ENCODE results near the gene CCDC158.
A peak's percentile ranks its signal among the peaks of the same experiment; 100 is the strongest.
"Not testable (repeated sequence)": the region's sequence is repeated elsewhere in the genome, so short reads cannot be mapped to it uniquely, and the experiment has no call there.

Gene CCDC158

GRCh38 chr4:76434901-76435527, 14.1 kb upstream of the CCDC158 start, which contains the start of gene SHROOM3:
SHROOM3 (plus strand) TSS chr4:76435229; CDS start chr4:76436053, 824 bp downstream.
- no peak within 1 kb of the TSS for H3K4me3 ChIP-seq
- no peak for TF ChIP-seq Cebpa-rat (IDR thresholded peaks at IDR 0.05)
- H3K9ac ChIP-seq = no peak within 1 kb of the TSS
- H3K27me3 ChIP-seq = peaks cover 0 to 19% (median 14%) of the 10 kb centered on the region in 11 experiments; a peak in 14 of 22 replicates
- H4K20me1 ChIP-seq = no peaks in the 10 kb centered on the region
- no peak within 1 kb of the TSS for H3K27ac ChIP-seq
- H3K9me3 ChIP-seq (replicated peaks in 1 of 11) = 0 out of 22 replicates have a peak, but pooled peaks cover 0 to 5% (median 0%) of the 10 kb centered on the region in 11 experiments
- peaks cover 0 to 7% (median 0%) of the 10 kb centered on the region in 10 experiments; a peak in 6 of 20 replicates for H3K4me1 ChIP-seq
- H3K4me2 ChIP-seq = no peak within 1 kb of the TSS
- H3K36me3 ChIP-seq = no peaks in the 10 kb centered on the region

GRCh38 chr4:76430519-76431388, 9.8 kb upstream of the CCDC158 start:
- no peak for TF ChIP-seq Cebpa-rat (IDR thresholded peaks at IDR 0.05)
- H3K27me3 ChIP-seq = peaks cover 0 to 15% (median 11%) of the 10 kb centered on the region in 11 experiments; a peak in 14 of 22 replicates
- H3K4me1 ChIP-seq = peaks cover 0 to 24% (median 5%) of the 10 kb centered on the region in 10 experiments; a peak in 10 of 20 replicates
- H3K4me2 ChIP-seq = peak overlapping the region in 6 of 11 experiments; percentile 18 to 71 (median 24); a peak in 7 of 22 replicates
- H4K20me1 ChIP-seq = no peaks in the 10 kb centered on the region
- H3K36me3 ChIP-seq = no peaks in the 10 kb centered on the region
- peak overlapping the region in 3 of 11 experiments; percentile 31 to 39 (median 37); a peak in 1 of 22 replicates for H3K9ac ChIP-seq
- H3K9me3 ChIP-seq (replicated peaks in 1 of 11) = no peaks in the 10 kb centered on the region
- peak overlapping the region in 1 of 11 experiments; percentile 9; a peak in 1 of 22 replicates for H3K27ac ChIP-seq
- no peak overlapping the region for H3K4me3 ChIP-seq

GRCh38 chr4:76429636-76430035, 8.7 kb upstream of the CCDC158 start:
- H3K27ac ChIP-seq = no peak overlapping the region; a peak in 1 of 22 replicates
- no peaks in the 10 kb centered on the region for H4K20me1 ChIP-seq
- peak overlapping the region in 3 of 11 experiments; percentile 32 to 71 (median 67); a peak in 6 of 22 replicates for H3K4me2 ChIP-seq
- peaks cover 0 to 27% (median 6%) of the 10 kb centered on the region in 10 experiments; a peak in 10 of 20 replicates for H3K4me1 ChIP-seq
- H3K36me3 ChIP-seq = no peaks in the 10 kb centered on the region
- peaks cover 0 to 3% (median under 1%) of the 10 kb centered on the region in 11 experiments; a peak in 6 of 22 replicates for H3K27me3 ChIP-seq
- TF ChIP-seq Cebpa-rat (IDR thresholded peaks at IDR 0.05) = no peak
- H3K4me3 ChIP-seq = no peak overlapping the region
- H3K9me3 ChIP-seq (replicated peaks in 1 of 11) = 0 out of 22 replicates have a peak, but pooled peaks cover 0 to 1% (median 0%) of the 10 kb centered on the region in 11 experiments
- peak overlapping the region in 2 of 11 experiments; percentile 11 to 37; a peak in 1 of 22 replicates for H3K9ac ChIP-seq

DNA sequence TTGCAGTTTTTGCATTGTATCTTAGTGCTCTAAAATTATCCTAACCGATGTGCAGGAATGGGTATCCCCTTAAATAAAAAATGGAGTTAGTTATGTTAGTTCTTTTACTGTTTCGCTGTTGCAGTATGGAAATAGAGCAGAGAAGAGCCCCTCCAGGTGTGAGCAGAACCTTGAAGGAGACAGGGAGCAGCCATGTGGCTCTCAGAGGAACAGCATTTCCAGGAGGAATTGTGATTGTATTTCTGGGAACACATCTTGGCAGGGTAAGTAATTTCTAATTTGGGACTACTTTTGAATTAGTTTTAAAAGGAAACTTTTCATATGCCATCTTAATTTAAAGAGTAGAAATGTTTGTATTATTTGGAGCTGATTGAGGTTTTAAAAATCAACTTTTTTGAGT, 5.3 kb upstream of the CCDC158 start:
- no peak for TF ChIP-seq Cebpa-rat (IDR thresholded peaks at IDR 0.05)
- no peaks in the 10 kb centered on the region for H3K27me3 ChIP-seq
- H3K27ac ChIP-seq = no peak overlapping the region
- peak overlapping the region in 5 of 11 experiments; percentile 1 to 53 (median 23); a peak in 6 of 22 replicates for H3K4me2 ChIP-seq
- H3K9ac ChIP-seq = no peak overlapping the region
- H3K4me3 ChIP-seq = no peak overlapping the region
- H3K36me3 ChIP-seq = no peaks in the 10 kb centered on the region
- H4K20me1 ChIP-seq = no peaks in the 10 kb centered on the region
- peaks cover 1 to 18% (median 13%) of the 10 kb centered on the region in 11 experiments for H3K9me3 ChIP-seq (replicated peaks in 1 of 11)
- H3K4me1 ChIP-seq = peaks cover 0 to 27% (median 6%) of the 10 kb centered on the region in 10 experiments; a peak in 10 of 20 replicates

DNA sequence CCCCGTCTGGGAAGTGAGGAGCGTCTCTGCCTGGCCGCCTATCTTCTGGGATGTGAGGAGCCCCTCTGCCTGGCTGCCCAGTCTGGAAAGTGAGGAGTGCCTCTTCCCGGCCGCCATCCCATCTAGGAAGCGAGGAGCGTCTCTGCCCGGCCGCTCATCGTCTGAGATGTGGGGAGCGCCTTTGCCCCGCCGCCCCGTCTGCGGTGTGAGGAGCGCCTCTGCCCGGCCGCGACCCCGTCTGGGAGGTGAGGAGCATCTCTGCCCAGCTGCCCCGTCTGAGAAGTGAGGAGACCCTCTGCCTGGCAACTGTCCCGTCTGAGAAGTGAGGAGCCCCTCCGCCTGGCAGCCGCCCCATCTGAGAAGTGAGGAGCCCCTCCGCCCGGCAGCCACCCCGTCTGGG, 2.2 kb upstream of the CCDC158 start:
- H3K4me2 ChIP-seq, H3K4me1 ChIP-seq, H3K27ac ChIP-seq, H3K27me3 ChIP-seq, H3K9ac ChIP-seq, H3K36me3 ChIP-seq, H4K20me1 ChIP-seq, H3K4me3 ChIP-seq: not testable (repeated sequence)
- H3K9me3 ChIP-seq (replicated peaks in 1 of 11) = peaks cover 15 to 30% (median 24%) of the 10 kb centered on the region in 11 experiments

- no peaks in the 10 kb centered on the region for H3K4me1 ChIP-seq
- no peaks in the 10 kb centered on the region for H3K27me3 ChIP-seq
- no peak overlapping the region for H3K9ac ChIP-seq
- no peak for TF ChIP-seq Cebpa-rat (IDR thresholded peaks at IDR 0.05)
- H3K4me2 ChIP-seq = no peak overlapping the region
- no peak overlapping the region for H3K4me3 ChIP-seq
- no peak overlapping the region for H3K27ac ChIP-seq
- H4K20me1 ChIP-seq = no peaks in the 10 kb centered on the region
- peaks cover 15 to 43% (median 30%) of the 10 kb centered on the region in 11 experiments for H3K9me3 ChIP-seq (replicated peaks in 1 of 11)
- H3K36me3 ChIP-seq = no peaks in the 10 kb centered on the region
These were observed 666 bp downstream of the CCDC158 start for GRCh38 chr4:76420188-76420761.

GRCh38 chr4:76410636-76411035, 10.3 kb downstream of the CCDC158 start:
- H3K4me3 ChIP-seq = no peak overlapping the region
- no peaks in the 10 kb centered on the region for H4K20me1 ChIP-seq
- TF ChIP-seq Cebpa-rat (IDR thresholded peaks at IDR 0.05) = no peak

GRCh38 chr4:76407440-76408119, 13.4 kb downstream of the CCDC158 start:
- Histone ChIP-seq H3K9me3 (replicated peaks in 1 of 11) (0 out of 22 replicates have a peak, but pooled peaks cover 0 to 6% (median 0%) of the 10 kb centered on the region in 11 experiments), H4K20me1 (no peaks in the 10 kb centered on the region), H3K27me3 (no peaks in the 10 kb centered on the region), H3K4me1 (no peaks in the 10 kb centered on the region), H3K36me3 (no peaks in the 10 kb centered on the region), H3K9ac (no peak overlapping the region), H3K4me3 (no peak overlapping the region), H3K4me2 (no peak overlapping the region), H3K27ac (no peak overlapping the region)
- TF ChIP-seq Cebpa-rat (IDR thresholded peaks at IDR 0.05) = no peak

More at GRCh38 chr4:76410636-76411035, 10.3 kb downstream of the CCDC158 start:
- Histone ChIP-seq H3K4me2 (no peak overlapping the region), H3K9me3 (replicated peaks in 1 of 11) (peaks cover 0 to 6% (median 0%) of the 10 kb centered on the region in 11 experiments; a peak in 1 of 22 replicates), H3K27ac (no peak overlapping the region), H3K9ac (no peak overlapping the region), H3K4me1 (no peaks in the 10 kb centered on the region), H3K36me3 (no peaks in the 10 kb centered on the region), H3K27me3 (no peaks in the 10 kb centered on the region)
